Tibial artery (tissue), 4 donors: ENCODE measurements around the gene KRT38.

ENCODE experiments used
- DNase-seq, 2 donors: peaks; one replicate each; pipeline ENCODE4 v3.0.0-alpha.2; 2019
- H3K27ac ChIP-seq, 2 donors: fragments of 200-600 bp; sonication (generic) in 1 of 2; 1 replicate in 1 of 2; 2 replicates in 1 of 2; pipeline ENCODE4 v1.5.1; 2018 to 2019; ENCODE audit warnings: mild to moderate bottlenecking in 1 of 2
- H3K27me3 ChIP-seq, 2 donors: fragments of 200-600 bp; sonication (generic) in 1 of 2; one replicate each; pipeline versions ENCODE4 v1.5.1 to v1.6.0; 2016 to 2019
- H3K36me3 ChIP-seq, 3 donors: fragments of 200-600 bp; sonication (generic) in 2 of 3; one replicate each; pipeline ENCODE4 v1.5.1; 2016 to 2019; ENCODE audit warnings: mild to moderate bottlenecking in 2 of 3
- H3K4me1 ChIP-seq, 4 donors: fragments of 200-600 bp; sonication (generic) in 2 of 4; 1 replicate in 3 of 4; 2 replicates in 1 of 4; pipeline ENCODE4 v1.5.1; 2016 to 2019
- H3K4me3 ChIP-seq, 2 donors: fragments of 200-600 bp; sonication (generic) in 1 of 2; 1 replicate in 1 of 2; 2 replicates in 1 of 2; pipeline ENCODE4 v1.5.1; 2018 to 2019; ENCODE audit warnings: mild to moderate bottlenecking in 2 of 2
- H3K9me3 ChIP-seq, 3 donors: fragments of 200-600 bp; sonication (generic) in 1 of 3; one replicate each; pipeline ENCODE4 v1.5.1; 2016 to 2019
- CTCF ChIP-seq, 2 experiments: fragments of 200-600 bp in 1 of 2; fragments of 450-650 bp in 1 of 2; IDR thresholded peaks; one replicate each; pipeline ENCODE4 v1.5.1; 2017 to 2019; ENCODE audit warnings: antibody characterized with exemption in 2 of 2, mild to moderate bottlenecking in 1 of 2, moderate library complexity in 1 of 2
- intact Hi-C: fragments of 100-400 bp; cut with DNase I; formaldehyde crosslinking; loops from one replicate; pipeline ENCODE4 v1.15.0; 2023; ENCODE audit warnings: low total_unique reads

KRT38 gene

GRCh38 chr17:41483991-41484826 is 43.4 kb upstream of the KRT38 start:
- Histone ChIP-seq H3K4me3 (no peak overlapping the region), H3K4me1 (no peaks in the 10 kb centered on the region), H3K36me3 (no peaks in the 10 kb centered on the region), H3K27me3 (peaks cover 0 to 23% of the 10 kb centered on the region in 2 donors), H3K9me3 (no peaks in the 10 kb centered on the region), H3K27ac (no peak overlapping the region)
- no peak for DNase-seq
- TF ChIP-seq CTCF (IDR thresholded peaks at IDR 0.05): no peak
- intact Hi-C loops: no loop called here

GRCh38 chr17:41483531-41483930 is 42.7 kb upstream of the KRT38 start:
- no peaks in the 10 kb centered on the region for H3K9me3 ChIP-seq
- H3K36me3 ChIP-seq: no peaks in the 10 kb centered on the region
- no peak for TF ChIP-seq CTCF (IDR thresholded peaks at IDR 0.05)
- H3K27ac ChIP-seq: no peak overlapping the region
- no peak for DNase-seq
- no peak overlapping the region for H3K4me3 ChIP-seq
- intact Hi-C loops: no loop called here
- H3K4me1 ChIP-seq: no peaks in the 10 kb centered on the region
- peaks cover 0 to 22% of the 10 kb centered on the region in 2 donors for H3K27me3 ChIP-seq

- no peak for TF ChIP-seq CTCF (IDR thresholded peaks at IDR 0.05)
- H3K4me3 ChIP-seq: no peak within 1 kb of the TSS
- peaks cover 0 to 3% of the 10 kb centered on the region in 2 donors for H3K27me3 ChIP-seq
- H3K36me3 ChIP-seq: no peaks in the 10 kb centered on the region
- intact Hi-C loops: no loop called here
- H3K27ac ChIP-seq: no peak within 1 kb of the TSS
- no peaks in the 10 kb centered on the region for H3K4me1 ChIP-seq
- no peaks in the 10 kb centered on the region for H3K9me3 ChIP-seq
- no peak for DNase-seq
These were observed 40.3 kb upstream of the KRT38 start, which contains the start of gene KRT35 for GRCh38 chr17:41481036-41481435. Gene KRT35, minus strand, starts transcription at chr17:41481151. Its CDS starts 54 bp downstream, at chr17:41481097.

- no peaks in the 10 kb centered on the region for H3K9me3 ChIP-seq
- H3K36me3 ChIP-seq: no peaks in the 10 kb centered on the region
- TF ChIP-seq CTCF (IDR thresholded peaks at IDR 0.05): no peak
- no peaks in the 10 kb centered on the region for H3K4me1 ChIP-seq
- intact Hi-C loops: no loop called here
- no peak overlapping the region for H3K27ac ChIP-seq
- H3K4me3 ChIP-seq: no peak overlapping the region
- DNase-seq: no peak
- H3K27me3 ChIP-seq: peaks cover 0 to 3% of the 10 kb centered on the region in 2 donors
These were observed 39.8 kb upstream of the KRT38 start for GRCh38 chr17:41480581-41480980.

- Histone ChIP-seq H3K4me1 (no peaks in the 10 kb centered on the region), H3K9me3 (no peaks in the 10 kb centered on the region), H3K4me3 (no peak overlapping the region), H3K36me3 (no peaks in the 10 kb centered on the region), H3K27ac (no peak overlapping the region), H3K27me3 (peaks cover 0 to 3% of the 10 kb centered on the region in 2 donors)
- intact Hi-C loops: no loop called here
- no peak for TF ChIP-seq CTCF (IDR thresholded peaks at IDR 0.05)
- DNase-seq: no peak
These were observed 39.4 kb upstream of the KRT38 start for GRCh38 chr17:41480136-41480535.
